Measurements from ENCODE around the gene FZR1.
A peak's percentile ranks its signal among the peaks of the same experiment; 100 is the strongest.

The FZR1 gene

GRCh38 chr19:3501780-3502179 lies 4.3 kb upstream of the FZR1 start:
- Histone ChIP-seq H2BK120ac (ENCODE audit: low read depth, low read length) (no peak overlapping the region), H3K4ac (ENCODE audit: low read length) (no peak overlapping the region), H3K4me1 (ENCODE audit: control insufficient read depth in 2 of 2, insufficient read depth in 1 of 2, low read depth in 1 of 2, low read length in 2 of 2) (peaks cover 5 to 8% of the 10 kb centered on the region in 2 donors), H3K27ac (replicated peaks; ENCODE audit: low read length) (no peak overlapping the region), H4K8ac (ENCODE audit: low read depth, low read length) (no peak overlapping the region), H3K27me3 (ENCODE audit: control insufficient read depth in 3 of 3, insufficient read depth in 3 of 3, low read depth in 1 of 3, low read length in 3 of 3) (no peaks in the 10 kb centered on the region), H4K91ac (ENCODE audit: low read depth, low read length, poor library complexity) (no peak overlapping the region), H3K4me3 (ENCODE audit: low read length in 2 of 2) (no peak overlapping the region), H3K9ac (ENCODE audit: low read depth, low read length, poor library complexity) (no peak overlapping the region), H2BK15ac (ENCODE audit: low read length) (no peak overlapping the region), H3K14ac (ENCODE audit: low read length) (no peak overlapping the region), H2AK5ac (ENCODE audit: low read depth, low read length) (no peak overlapping the region), H3K23ac (ENCODE audit: low read depth, low read length, poor library complexity) (no peak overlapping the region), H2AFZ (ENCODE audit: low read length) (no peak overlapping the region), H3K36me3 (replicated peaks in 1 of 2; ENCODE audit: control insufficient read depth in 2 of 2, insufficient read depth in 2 of 2, low read length in 2 of 2) (peaks cover 2 to 7% of the 10 kb centered on the region in 2 donors), H3K79me1 (ENCODE audit: low read depth, low read length) (peaks cover 9% of the 10 kb centered on the region), H3K18ac (ENCODE audit: low read length) (no peak overlapping the region), H2BK5ac (ENCODE audit: low read length) (no peak overlapping the region), H2BK12ac (ENCODE audit: low read length) (no peak overlapping the region), H3K9me3 (replicated peaks in 1 of 2; ENCODE audit: control insufficient read depth in 2 of 2, insufficient read depth in 1 of 2, low read depth in 1 of 2, low read length in 2 of 2) (peaks cover 0 to 2% of the 10 kb centered on the region in 2 donors), H3K4me2 (ENCODE audit: insufficient read depth, low read length, poor library complexity, severe bottlenecking) (no peak overlapping the region)
- DNase-seq (ENCODE audit: low spot score): no peak
- no CpG with 5 or more reads among the region's 3 CpGs for WGBS, 2 donors (ENCODE audit: extremely low coverage in 2 of 2, insufficient read length in 2 of 2, insufficient replicate concordance in 1 of 2)

- no peak overlapping the region for H2BK120ac ChIP-seq (ENCODE audit: low read depth, low read length)
- no peak overlapping the region for H3K18ac ChIP-seq (ENCODE audit: low read length)
- H2AFZ ChIP-seq (ENCODE audit: low read length): peak overlapping the region; percentile 69
- peak overlapping the region; percentile 14 for H2BK12ac ChIP-seq (ENCODE audit: low read length)
- no peak for DNase-seq (ENCODE audit: low spot score)
- no peak overlapping the region for H2AK5ac ChIP-seq (ENCODE audit: low read depth, low read length)
- no peak overlapping the region for H4K91ac ChIP-seq (ENCODE audit: low read depth, low read length, poor library complexity)
- H3K23ac ChIP-seq (ENCODE audit: low read depth, low read length, poor library complexity): no peak overlapping the region
- H3K4me3 ChIP-seq (ENCODE audit: low read length in 2 of 2): no peak overlapping the region
- H2BK15ac ChIP-seq (ENCODE audit: low read length): peak overlapping the region; percentile 91
- no peak overlapping the region for H3K14ac ChIP-seq (ENCODE audit: low read length)
- no peak overlapping the region for H3K27ac ChIP-seq (replicated peaks; ENCODE audit: low read length)
- WGBS, 2 donors (ENCODE audit: extremely low coverage in 2 of 2, insufficient read length in 2 of 2, insufficient replicate concordance in 1 of 2): no CpG with 5 or more reads among the region's 13 CpGs
- H4K8ac ChIP-seq (ENCODE audit: low read depth, low read length): no peak overlapping the region
- no peak overlapping the region for H3K9ac ChIP-seq (ENCODE audit: low read depth, low read length, poor library complexity)
- peaks cover 17% of the 10 kb centered on the region for H3K79me1 ChIP-seq (ENCODE audit: low read depth, low read length)
- no peaks in the 10 kb centered on the region for H3K27me3 ChIP-seq (ENCODE audit: control insufficient read depth in 3 of 3, insufficient read depth in 3 of 3, low read depth in 1 of 3, low read length in 3 of 3)
- peaks cover 0 to 5% of the 10 kb centered on the region in 2 donors for H3K36me3 ChIP-seq (replicated peaks in 1 of 2; ENCODE audit: control insufficient read depth in 2 of 2, insufficient read depth in 2 of 2, low read length in 2 of 2)
- H3K9me3 ChIP-seq (replicated peaks in 1 of 2; ENCODE audit: control insufficient read depth in 2 of 2, insufficient read depth in 1 of 2, low read depth in 1 of 2, low read length in 2 of 2): peaks cover 0 to 2% of the 10 kb centered on the region in 2 donors
- H3K4me1 ChIP-seq (ENCODE audit: control insufficient read depth in 2 of 2, insufficient read depth in 1 of 2, low read depth in 1 of 2, low read length in 2 of 2): peaks cover 9 to 16% of the 10 kb centered on the region in 2 donors
- no peak overlapping the region for H3K4me2 ChIP-seq (ENCODE audit: insufficient read depth, low read length, poor library complexity, severe bottlenecking)
- H3K4ac ChIP-seq (ENCODE audit: low read length): no peak overlapping the region
- no peak overlapping the region for H2BK5ac ChIP-seq (ENCODE audit: low read length)
These were observed 3.0 kb upstream of the FZR1 start for GRCh38 chr19:3503036-3503572.

GRCh38 chr19:3504735-3505134 lies 1.4 kb upstream of the FZR1 start:
- no peak overlapping the region for H2BK5ac ChIP-seq (ENCODE audit: low read length)

GRCh38 chr19:3506384-3507340 lies 551 bp downstream of the FZR1 start:
- H3K9me3 ChIP-seq (replicated peaks in 1 of 2; ENCODE audit: control insufficient read depth in 2 of 2, insufficient read depth in 1 of 2, low read depth in 1 of 2, low read length in 2 of 2): no peaks in the 10 kb centered on the region
- peaks cover 20 to 40% of the 10 kb centered on the region in 2 donors for H3K36me3 ChIP-seq (replicated peaks in 1 of 2; ENCODE audit: control insufficient read depth in 2 of 2, insufficient read depth in 2 of 2, low read length in 2 of 2)
- no peak for DNase-seq (ENCODE audit: low spot score)
- peaks cover 39% of the 10 kb centered on the region for H3K79me1 ChIP-seq (ENCODE audit: low read depth, low read length)
- H3K27ac ChIP-seq (replicated peaks; ENCODE audit: low read length): no peak overlapping the region
- H3K4me3 ChIP-seq (ENCODE audit: low read length in 2 of 2): peak overlapping the region; percentile 90 to 92
- H3K4me1 ChIP-seq (ENCODE audit: control insufficient read depth in 2 of 2, insufficient read depth in 1 of 2, low read depth in 1 of 2, low read length in 2 of 2): peaks cover 9 to 13% of the 10 kb centered on the region in 2 donors
- peak overlapping the region; percentile 97 for H2BK120ac ChIP-seq (ENCODE audit: low read depth, low read length)
- H3K14ac ChIP-seq (ENCODE audit: low read length): peak overlapping the region; percentile 94
- H4K8ac ChIP-seq (ENCODE audit: low read depth, low read length): no peak overlapping the region
- H2BK5ac ChIP-seq (ENCODE audit: low read length): peak overlapping the region; percentile 90
- H2AK5ac ChIP-seq (ENCODE audit: low read depth, low read length): peak overlapping the region; percentile 97
- H4K91ac ChIP-seq (ENCODE audit: low read depth, low read length, poor library complexity): no peak overlapping the region
- H3K4me2 ChIP-seq (ENCODE audit: insufficient read depth, low read length, poor library complexity, severe bottlenecking): peak overlapping the region; percentile 99
- H2AFZ ChIP-seq (ENCODE audit: low read length): peak overlapping the region; percentile 90
- H2BK15ac ChIP-seq (ENCODE audit: low read length): no peak overlapping the region
- no peak overlapping the region for H2BK12ac ChIP-seq (ENCODE audit: low read length)
- no peaks in the 10 kb centered on the region for H3K27me3 ChIP-seq (ENCODE audit: control insufficient read depth in 3 of 3, insufficient read depth in 3 of 3, low read depth in 1 of 3, low read length in 3 of 3)
- H3K4ac ChIP-seq (ENCODE audit: low read length): no peak overlapping the region
- H3K18ac ChIP-seq (ENCODE audit: low read length): peak overlapping the region; percentile 95
- peak overlapping the region; percentile 85 for H3K23ac ChIP-seq (ENCODE audit: low read depth, low read length, poor library complexity)
- no CpG with 5 or more reads among the region's 69 CpGs for WGBS, 2 donors (ENCODE audit: extremely low coverage in 2 of 2, insufficient read length in 2 of 2, insufficient replicate concordance in 1 of 2)
- peak overlapping the region; percentile 99 for H3K9ac ChIP-seq (ENCODE audit: low read depth, low read length, poor library complexity)

More at GRCh38 chr19:3504735-3505134, 1.4 kb upstream of the FZR1 start:
- Histone ChIP-seq H3K4ac (ENCODE audit: low read length) (no peak overlapping the region), H3K4me1 (ENCODE audit: control insufficient read depth in 2 of 2, insufficient read depth in 1 of 2, low read depth in 1 of 2, low read length in 2 of 2) (peaks cover 9 to 14% of the 10 kb centered on the region in 2 donors), H2BK120ac (ENCODE audit: low read depth, low read length) (no peak overlapping the region), H4K91ac (ENCODE audit: low read depth, low read length, poor library complexity) (no peak overlapping the region), H4K8ac (ENCODE audit: low read depth, low read length) (no peak overlapping the region), H3K79me1 (ENCODE audit: low read depth, low read length) (peaks cover 29% of the 10 kb centered on the region), H3K27ac (replicated peaks; ENCODE audit: low read length) (no peak overlapping the region), H3K4me3 (ENCODE audit: low read length in 2 of 2) (no peak overlapping the region), H3K23ac (ENCODE audit: low read depth, low read length, poor library complexity) (no peak overlapping the region), H2AK5ac (ENCODE audit: low read depth, low read length) (no peak overlapping the region), H2BK12ac (ENCODE audit: low read length) (no peak overlapping the region), H2AFZ (ENCODE audit: low read length) (no peak overlapping the region), H2BK15ac (ENCODE audit: low read length) (no peak overlapping the region), H3K14ac (ENCODE audit: low read length) (no peak overlapping the region), H3K27me3 (ENCODE audit: control insufficient read depth in 3 of 3, insufficient read depth in 3 of 3, low read depth in 1 of 3, low read length in 3 of 3) (no peaks in the 10 kb centered on the region), H3K18ac (ENCODE audit: low read length) (no peak overlapping the region), H3K9me3 (replicated peaks in 1 of 2; ENCODE audit: control insufficient read depth in 2 of 2, insufficient read depth in 1 of 2, low read depth in 1 of 2, low read length in 2 of 2) (peaks cover 0 to 2% of the 10 kb centered on the region in 2 donors), H3K36me3 (replicated peaks in 1 of 2; ENCODE audit: control insufficient read depth in 2 of 2, insufficient read depth in 2 of 2, low read length in 2 of 2) (peaks cover 12 to 20% of the 10 kb centered on the region in 2 donors), H3K9ac (ENCODE audit: low read depth, low read length, poor library complexity) (no peak overlapping the region), H3K4me2 (ENCODE audit: insufficient read depth, low read length, poor library complexity, severe bottlenecking) (no peak overlapping the region)
- WGBS, 2 donors (ENCODE audit: extremely low coverage in 2 of 2, insufficient read length in 2 of 2, insufficient replicate concordance in 1 of 2): no CpG with 5 or more reads among the region's 5 CpGs
- DNase-seq (ENCODE audit: low spot score): no peak
